Endothelial cell of umbilical vein (primary cell): ENCODE data around the gene FAM219A. TPM values are rescaled to one million over a fixed set of nuclear protein-coding genes. Genes with fewer than 3 reads are reported as not detected.

Experiments used
- BruUV-seq: library from RNA; stranded (reverse); fragments of 400-500 nt; replicated peaks from 2 replicates; lab custom pipeline; 2021; lab: Mats Ljungman, UMichigan
- CTCF ChIA-PET: fragments of 300-600, 350-600 bp; sonication (Branson Sonifier 250); formaldehyde crosslinking; loops from one replicate; lab custom pipeline; 2021; ENCODE audit warnings: antibody characterized with exemption, inconsistent platforms; lab: Charles Lee
- POLR2A ChIA-PET: fragments of 300-600, 350-600 bp; sonication (Branson Sonifier 250); formaldehyde crosslinking; loops from one replicate; lab custom pipeline; 2021; ENCODE audit warnings: antibody characterized with exemption, inconsistent platforms; lab: Charles Lee
- DNase-seq: peaks from one replicate; pipeline ENCODE4 v3.0.0-alpha.2; 2011; ENCODE audit warnings: low read depth, low spot score
- FAIRE-seq: peaks from 2 replicates; lab custom pipeline; 2011; peaks lifted over from hg19 to GRCh38; lab: Jason Lieb, UNC
- H2AFZ ChIP-seq: 2 replicates; pipeline ENCODE4 v1.6.0; 2012; ENCODE audit warnings: low read depth, low read length, control low read depth, inconsistent platforms
- H3K27ac ChIP-seq: 2 replicates; pipeline ENCODE4 v1.5.1; 2011; ENCODE audit warnings: low read depth, mild to moderate bottlenecking, control low read depth, low read length, moderate library complexity; ENCODE audit not compliant: insufficient read depth
- H3K27me3 ChIP-seq, 2 experiments: 2 replicates each; pipeline versions ENCODE4 v1.6.0 to v1.6.1; 2011; ENCODE audit warnings: low read length in 2 of 2, mixed read lengths in 1 of 2; ENCODE audit not compliant: control insufficient read depth in 2 of 2, insufficient read depth in 2 of 2
- H3K36me3 ChIP-seq, 2 experiments: 2 replicates in 1 of 2; 3 replicates in 1 of 2; pipeline ENCODE4 v1.5.1; 2011; ENCODE audit warnings: low read length in 2 of 2, mild to moderate bottlenecking in 1 of 2, moderate library complexity in 1 of 2; ENCODE audit not compliant: control insufficient read depth in 2 of 2, insufficient read depth in 2 of 2; ENCODE audit errors: extremely low read depth in 1 of 2
- H3K4me1 ChIP-seq: 3 replicates; pipeline ENCODE4 v1.5.1; 2011; ENCODE audit warnings: mild to moderate bottlenecking, low read length; ENCODE audit not compliant: control insufficient read depth, insufficient read depth; ENCODE audit errors: extremely low read depth
- H3K4me2 ChIP-seq: 2 replicates; pipeline ENCODE4 v1.6.1; 2011; ENCODE audit warnings: low read length, control low read depth, mixed read lengths; ENCODE audit not compliant: insufficient read depth
- H3K4me3 ChIP-seq, 3 experiments: fragments of 200-600 bp in 1 of 3; sonication (generic), shearing (Covaris generic) in 1 of 3; replicated peaks in 1 of 3; 2 replicates each; pipeline ENCODE4 v1.5.1; 2011 to 2016; ENCODE audit warnings: control low read depth in 3 of 3, low read length in 3 of 3, mild to moderate bottlenecking in 2 of 3, inconsistent platforms in 1 of 3, low read depth in 1 of 3, moderate library complexity in 1 of 3; ENCODE audit not compliant: insufficient read depth in 1 of 3
- H3K79me2 ChIP-seq: 2 replicates; pipeline ENCODE4 v1.6.0; 2012; ENCODE audit warnings: low read length, inconsistent platforms; ENCODE audit not compliant: control insufficient read depth, insufficient read depth
- H3K9ac ChIP-seq: replicated peaks from 2 replicates; pipeline ENCODE3; 2011; ENCODE audit warnings: low read length, control low read depth; ENCODE audit not compliant: insufficient read depth; ENCODE audit errors: extremely low read depth
- H3K9me1 ChIP-seq: replicated peaks from 3 replicates; pipeline ENCODE4 v1.6.0; 2011; ENCODE audit warnings: mild to moderate bottlenecking, low read length; ENCODE audit not compliant: control insufficient read depth, insufficient read depth; ENCODE audit errors: extremely low read depth
- H3K9me3 ChIP-seq: replicated peaks from 2 replicates; pipeline ENCODE4 v1.5.1; 2012; ENCODE audit warnings: low read length, inconsistent platforms; ENCODE audit not compliant: control insufficient read depth, insufficient read depth
- H4K20me1 ChIP-seq: replicated peaks from 2 replicates; pipeline ENCODE3; 2011; ENCODE audit warnings: mild to moderate bottlenecking, low read length; ENCODE audit not compliant: control insufficient read depth, insufficient read depth; ENCODE audit errors: extremely low read depth
- EZH2 ChIP-seq: IDR thresholded peaks from 2 replicates; pipeline ENCODE4 v1.6.1; 2012; ENCODE audit warnings: borderline replicate concordance, low read depth, mild to moderate bottlenecking, moderate library complexity, low read length, inconsistent platforms; ENCODE audit not compliant: severe bottlenecking
- FOS ChIP-seq: IDR thresholded peaks from 2 replicates; pipeline ENCODE4 v1.6.1; 2011; ENCODE audit warnings: mild to moderate bottlenecking, low read length, moderate library complexity, borderline replicate concordance; ENCODE audit not compliant: insufficient read depth
- GATA2 ChIP-seq: IDR thresholded peaks from 2 replicates; pipeline ENCODE4 v1.7.0; 2011; ENCODE audit warnings: low read depth, mild to moderate bottlenecking, moderate library complexity, mixed read lengths, low read length; ENCODE audit not compliant: insufficient read length, insufficient read depth
- JUN ChIP-seq: IDR thresholded peaks from 2 replicates; pipeline ENCODE4 v1.6.1; 2011; ENCODE audit warnings: borderline replicate concordance, low read depth; ENCODE audit not compliant: insufficient read length, insufficient read depth
- MYC ChIP-seq: IDR thresholded peaks from one replicate; pipeline ENCODE4 v1.6.1; 2011; ENCODE audit warnings: mild to moderate bottlenecking, low read depth, low read length
- POLR2A ChIP-seq: IDR thresholded peaks from 2 replicates; pipeline ENCODE4 v1.6.1; 2012; ENCODE audit warnings: low read depth, mild to moderate bottlenecking, control low read depth, low read length
- POLR2AphosphoS5 ChIP-seq: IDR thresholded peaks from 2 replicates; pipeline ENCODE4 v1.6.1; 2012; ENCODE audit warnings: low read depth, mild to moderate bottlenecking, control low read depth, low read length, moderate library complexity; ENCODE audit not compliant: insufficient read depth
- dilution Hi-C: fragments of 300-500 bp; cut with MboI; formaldehyde crosslinking; loops from one replicate; pipeline ENCODE4 v1.15.0; 2019; ENCODE audit warnings: low sequenced_read_pairs; ENCODE audit not compliant: extremely low pct_ligation_motif_present
- intact Hi-C: fragments of 100-400 bp; cut with micrococcal nuclease; formaldehyde crosslinking; loops from one replicate; pipeline ENCODE4 v1.10.0; 2022
- polyA plus RNA-seq, 4 experiments: library from polyadenylated mRNA; depleted of rRNA in 3 of 4; stranded (reverse) in 3 of 4; unstranded in 1 of 4; fragments of >200 nt; gene quantifications; 2 replicates each; pipeline versions ENCODE4 v1.2.1 to v1.2.3, GENCODE V29; 2011 to 2012; ENCODE audit warnings: missing spikeins in 1 of 4
- total RNA-seq: library from RNA; stranded (reverse); gene quantifications from 2 replicates; pipeline ENCODE4 v1.2.3, GENCODE V29; 2021
- TF ChIP-seq, protein P1 (sequence below), 2 donors: IDR thresholded peaks; 1 replicate in 1 of 2; 2 replicates in 1 of 2; pipeline ENCODE4 v1.5.1; 2011; ENCODE audit warnings: low read length in 2 of 2, mild to moderate bottlenecking in 2 of 2, moderate library complexity in 2 of 2, control low read depth in 1 of 2, inconsistent platforms in 1 of 2, low read depth in 1 of 2; ENCODE audit not compliant: insufficient read depth in 1 of 2; ENCODE audit errors: extremely low read depth in 1 of 2
- TF ChIP-seq, protein P2 (sequence below): IDR thresholded peaks from 2 replicates; pipeline ENCODE4 v1.6.1; 2011; ENCODE audit not compliant: insufficient read depth, insufficient read length

The FAM219A gene
- total and polyA plus RNA-seq, 2 donors (not counting 3 experiments of a cell fraction or from before 2014, with no cell fraction given), result 18.1 to 35.7 TPM

DNA sequence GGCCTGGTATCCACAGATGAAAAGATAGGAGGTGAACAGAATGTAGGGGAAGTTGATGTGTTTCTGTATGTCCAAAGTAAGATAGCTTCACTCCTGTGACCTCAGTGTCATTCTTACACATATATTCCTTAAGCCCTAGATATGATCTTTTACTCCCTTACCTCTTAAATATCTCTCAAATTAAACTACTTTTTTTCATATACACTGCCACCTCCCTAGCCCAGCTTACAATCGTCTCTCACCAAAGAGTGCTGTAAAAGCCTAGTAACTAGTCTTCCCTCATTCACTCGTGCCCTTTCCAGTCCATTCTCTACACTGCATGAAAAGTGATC lies 5.5 kb upstream of the FAM219A start:
- no peak overlapping the region for H2AFZ ChIP-seq
- H3K4me1 ChIP-seq, result no peaks in the 10 kb centered on the region
- CTCF ChIA-PET, result interaction anchor here (1.2 to 1.7 kb wide), 4 partner anchors 9 to 128 kb away, joined by 4 to 7 read pairs (median 6); no protein-coding TSS in a partner anchor
- TF ChIP-seq JUN (no peak), GATA2 (peak; percentile 20)
- TF ChIP-seq, protein P1, sequence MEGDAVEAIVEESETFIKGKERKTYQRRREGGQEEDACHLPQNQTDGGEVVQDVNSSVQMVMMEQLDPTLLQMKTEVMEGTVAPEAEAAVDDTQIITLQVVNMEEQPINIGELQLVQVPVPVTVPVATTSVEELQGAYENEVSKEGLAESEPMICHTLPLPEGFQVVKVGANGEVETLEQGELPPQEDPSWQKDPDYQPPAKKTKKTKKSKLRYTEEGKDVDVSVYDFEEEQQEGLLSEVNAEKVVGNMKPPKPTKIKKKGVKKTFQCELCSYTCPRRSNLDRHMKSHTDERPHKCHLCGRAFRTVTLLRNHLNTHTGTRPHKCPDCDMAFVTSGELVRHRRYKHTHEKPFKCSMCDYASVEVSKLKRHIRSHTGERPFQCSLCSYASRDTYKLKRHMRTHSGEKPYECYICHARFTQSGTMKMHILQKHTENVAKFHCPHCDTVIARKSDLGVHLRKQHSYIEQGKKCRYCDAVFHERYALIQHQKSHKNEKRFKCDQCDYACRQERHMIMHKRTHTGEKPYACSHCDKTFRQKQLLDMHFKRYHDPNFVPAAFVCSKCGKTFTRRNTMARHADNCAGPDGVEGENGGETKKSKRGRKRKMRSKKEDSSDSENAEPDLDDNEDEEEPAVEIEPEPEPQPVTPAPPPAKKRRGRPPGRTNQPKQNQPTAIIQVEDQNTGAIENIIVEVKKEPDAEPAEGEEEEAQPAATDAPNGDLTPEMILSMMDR (IDR thresholded peaks at IDR 0.05; ENCODE audit: extremely low read depth in 1 of 2, insufficient read depth in 1 of 2, low read depth in 1 of 2, low read length in 2 of 2), result no peak
- peaks cover 17 to 39% of the 10 kb centered on the region in 2 experiments for H3K27me3 ChIP-seq
- H3K79me2 ChIP-seq, result no peaks in the 10 kb centered on the region
- H4K20me1 ChIP-seq, result no peaks in the 10 kb centered on the region
- FAIRE-seq (no peak), DNase-seq (no peak)
- dilution Hi-C loops, result no loop called here
- no peak overlapping the region for H3K4me2 ChIP-seq
- H3K9ac ChIP-seq, result no peak overlapping the region
- no peaks in the 10 kb centered on the region for H3K9me3 ChIP-seq
- H3K36me3 ChIP-seq, result no peaks in the 10 kb centered on the region
- no peak overlapping the region for H3K27ac ChIP-seq
- POLR2A ChIA-PET, result no interaction called here
- BruUV-seq, result no TSS peak
- H3K4me3 ChIP-seq, result no peak overlapping the region
- H3K9me1 ChIP-seq, result no peaks in the 10 kb centered on the region
- intact Hi-C loops, result no loop called here

DNA sequence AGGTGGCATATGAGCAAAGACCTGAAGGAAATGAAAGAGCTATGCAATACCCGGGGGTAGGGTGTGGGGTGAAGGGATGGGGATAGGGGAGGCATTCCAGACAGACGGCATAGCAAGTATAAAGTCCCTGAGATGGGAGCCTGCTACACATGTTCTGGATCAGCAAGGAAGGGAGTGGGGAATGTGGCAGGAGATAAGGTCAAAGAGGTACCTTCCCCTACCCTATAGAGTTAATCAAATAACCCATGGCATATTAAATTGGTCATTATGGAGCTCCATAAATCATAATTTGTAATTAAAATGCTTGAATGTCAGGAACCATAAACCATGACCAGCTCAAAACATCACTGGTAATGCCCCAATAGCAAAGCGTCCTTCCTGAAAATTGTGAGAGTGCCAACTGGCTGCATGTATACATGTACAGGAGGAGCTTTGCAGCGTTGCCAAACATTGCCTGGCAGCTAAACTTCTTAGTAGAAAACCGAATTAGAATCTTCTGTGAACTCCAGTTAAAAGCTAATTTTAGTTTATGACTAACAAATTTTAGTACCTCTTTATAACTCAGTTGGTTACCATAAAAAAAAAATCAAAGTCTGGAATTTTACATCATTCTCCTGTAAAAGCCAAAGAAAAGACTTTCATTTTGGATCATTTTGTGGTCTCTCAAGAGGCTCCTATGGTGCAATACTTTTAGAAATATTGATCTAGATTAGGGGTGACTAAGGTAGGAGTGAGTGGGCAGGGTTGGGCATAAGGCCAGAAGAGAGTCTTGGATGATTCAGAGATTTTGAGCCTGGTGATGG lies 4.9 kb upstream of the FAM219A start:
- ChIA-PET POLR2A (no interaction called here), CTCF (interaction anchor here (1.2 to 1.7 kb wide), 7 partner anchors 9 to 128 kb away, joined by 3 to 7 read pairs (median 4); no protein-coding TSS in a partner anchor)
- DNase-seq (no peak), FAIRE-seq (no peak)
- no peaks in the 10 kb centered on the region for H3K4me1 ChIP-seq
- H3K36me3 ChIP-seq, result no peaks in the 10 kb centered on the region
- BruUV-seq, result no TSS peak
- TF ChIP-seq, protein P1 (IDR thresholded peaks at IDR 0.05; ENCODE audit: extremely low read depth in 1 of 2, insufficient read depth in 1 of 2, low read depth in 1 of 2, low read length in 2 of 2), result no peak
- no peak for TF ChIP-seq POLR2AphosphoS5
- TF ChIP-seq GATA2, result no peak
- TF ChIP-seq JUN, result no peak
- no peak for TF ChIP-seq MYC
- no peak for TF ChIP-seq FOS
- TF ChIP-seq POLR2A, result no peak
- TF ChIP-seq, protein P2, sequence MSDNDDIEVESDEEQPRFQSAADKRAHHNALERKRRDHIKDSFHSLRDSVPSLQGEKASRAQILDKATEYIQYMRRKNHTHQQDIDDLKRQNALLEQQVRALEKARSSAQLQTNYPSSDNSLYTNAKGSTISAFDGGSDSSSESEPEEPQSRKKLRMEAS, result no peak
- no peak for TF ChIP-seq EZH2
- H4K20me1 ChIP-seq, result no peaks in the 10 kb centered on the region
- peaks cover 17 to 39% of the 10 kb centered on the region in 2 experiments for H3K27me3 ChIP-seq
- dilution Hi-C loops, result no loop called here
- H3K4me2 ChIP-seq, result no peak overlapping the region
- intact Hi-C loops, result no loop called here
- no peaks in the 10 kb centered on the region for H3K9me1 ChIP-seq
- no peak overlapping the region for H3K9ac ChIP-seq
- H2AFZ ChIP-seq, result no peak overlapping the region
- no peaks in the 10 kb centered on the region for H3K79me2 ChIP-seq
- H3K27ac ChIP-seq, result no peak overlapping the region
- no peak overlapping the region for H3K4me3 ChIP-seq
- no peaks in the 10 kb centered on the region for H3K9me3 ChIP-seq
